Brain microvascular endothelial cell (primary cell): ENCODE results near the gene NKPD1.

ENCODE experiments used
- DNase-seq: peaks from one replicate; pipeline ENCODE4 v3.0.0-alpha.2; 2020
- H3K27ac ChIP-seq: fragments of 250-450 bp; sonication (Bioruptor Pico); 2 replicates; pipeline ENCODE4 v1.5.1; 2020; ENCODE audit warnings: mild to moderate bottlenecking, moderate library complexity
- H3K27me3 ChIP-seq: fragments of 250-450 bp; sonication (Bioruptor Pico); replicated peaks from 2 replicates; pipeline ENCODE4 v1.5.1; 2020; ENCODE audit warnings: mild to moderate bottlenecking
- H3K36me3 ChIP-seq: fragments of 250-450 bp; sonication (Bioruptor Pico); replicated peaks from 2 replicates; pipeline ENCODE4 v1.5.1; 2020; ENCODE audit warnings: mild to moderate bottlenecking
- H3K4me3 ChIP-seq: 2 replicates; pipeline ENCODE4 v1.5.1; 2011; ENCODE audit warnings: low read depth, mild to moderate bottlenecking, control low read depth, low read length, moderate library complexity
- CTCF ChIP-seq: IDR thresholded peaks from 2 replicates; pipeline ENCODE4 v1.5.1; 2011; ENCODE audit warnings: low read depth, mild to moderate bottlenecking, moderate library complexity, low read length, control low read depth, inconsistent platforms; ENCODE audit errors: missing control alignments
- in situ Hi-C: cut with HindIII; loops from 2 replicates; pipeline ENCODE4 v1.10.0; 2017; ENCODE audit warnings: low sequenced_read_pairs, low pct_ligation_motif_present

NKPD1 gene

GRCh38 chr19:45112111-45112827, 48.5 kb downstream of the NKPD1 start:
- DNase-seq, result no peak
- Histone ChIP-seq H3K36me3 (no peaks in the 10 kb centered on the region), H3K27ac (no peak overlapping the region), H3K4me3 (no peak overlapping the region), H3K27me3 (no peaks in the 10 kb centered on the region)
- TF ChIP-seq CTCF, result peak; percentile 49
- in situ Hi-C loops, result no loop called here
